ENCODE results near the gene SYNE2.

GRCh38 chr14:64232944-64233343 lies 380.1 kb downstream of the SYNE2 start:
- no peak for TF ChIP-seq CTCF (IDR thresholded peaks at IDR 0.05)
- TF ChIP-seq POLR2A (IDR thresholded peaks at IDR 0.05) = no peak
- TF ChIP-seq EP300 (IDR thresholded peaks at IDR 0.05) = no peak
- TF ChIP-seq POLR2AphosphoS5 (IDR thresholded peaks at IDR 0.05) = no peak

Data from gastroesophageal sphincter (tissue), 3 donors.